Measurements from ENCODE around the gene ROM1. TPM values are rescaled to one million over a fixed set of nuclear protein-coding genes. Genes with fewer than 3 reads are reported as not detected.

The ROM1 gene
- total RNA-seq, 1 experiment from 2014 or later: 0.94 TPM

- TF ChIP-seq ZNF512 (CRISPR knock-in tag; IDR thresholded peaks at IDR 0.05; ENCODE audit: borderline replicate concordance) (no peak), CREB1 (CRISPR knock-in tag; IDR thresholded peaks at IDR 0.05) (peak; percentile 65; the same call in 1 of the 2 replicates), MYBL2 (CRISPR knock-in tag; IDR thresholded peaks at IDR 0.05) (peak; percentile 95), KAT7 (CRISPR knock-in tag; IDR thresholded peaks at IDR 0.05; ENCODE audit: borderline replicate concordance) (no peak; the same call in 1 of the 2 replicates), JUN (CRISPR knock-in tag; IDR thresholded peaks at IDR 0.05) (peak; percentile 13; the same call in 1 of the 2 replicates), SMAD3 (CRISPR knock-in tag; IDR thresholded peaks at IDR 0.05; ENCODE audit: borderline replicate concordance) (peak; percentile 74; the same call in 1 of the 2 replicates), PRRX2 (CRISPR knock-in tag; IDR thresholded peaks at IDR 0.05) (no peak), HMGXB4 (CRISPR knock-in tag; IDR thresholded peaks at IDR 0.05) (0 out of 2 replicates have a peak, but pooled peaks have one; percentile 18), ZBTB43 (CRISPR knock-in tag; IDR thresholded peaks at IDR 0.05) (0 out of 2 replicates have a peak, but pooled peaks have one; percentile 59), ATF2 (CRISPR knock-in tag; IDR thresholded peaks at IDR 0.05; ENCODE audit: borderline replicate concordance, low read depth) (no peak), CREM (CRISPR knock-in tag; IDR thresholded peaks at IDR 0.05) (peak; percentile 95), MLX (CRISPR knock-in tag; IDR thresholded peaks at IDR 0.05) (no peak), ZNF219 (CRISPR knock-in tag; IDR thresholded peaks at IDR 0.05; ENCODE audit: borderline replicate concordance) (no peak), ETV6 (CRISPR knock-in tag; IDR thresholded peaks at IDR 0.05) (peak; percentile 91), FOXP1 (CRISPR knock-in tag; IDR thresholded peaks at IDR 0.05; ENCODE audit: borderline replicate concordance) (peak; percentile 68; the same call in 1 of the 2 replicates)
These were observed 21.5 kb upstream of the ROM1 start, which contains the start of gene TUT1 (continued) for GRCh38 chr11:62591448-62592145.

GRCh38 chr11:62592146-62592815 is 20.8 kb upstream of the ROM1 start:
- TF ChIP-seq ZNF121 (CRISPR knock-in tag; IDR thresholded peaks at IDR 0.05) (no peak), ATF1 (CRISPR knock-in tag; IDR thresholded peaks at IDR 0.05) (no peak), CTCF (IDR thresholded peaks at IDR 0.05) (no peak), ZMAT4 (CRISPR knock-in tag; IDR thresholded peaks at IDR 0.05) (no peak), ZNF232 (CRISPR knock-in tag; IDR thresholded peaks at IDR 0.05) (no peak), SP1 (CRISPR knock-in tag; conservative IDR thresholded peaks at IDR 0.05) (no peak), ZNF512 (CRISPR knock-in tag; IDR thresholded peaks at IDR 0.05; ENCODE audit: borderline replicate concordance) (no peak), TCF7 (CRISPR knock-in tag; IDR thresholded peaks at IDR 0.05; ENCODE audit: low read depth) (no peak)
- Mint-ChIP-seq H3K36me3 (peaks cover 52% of the 10 kb centered on the region), H3K9me3 (no peaks in the 10 kb centered on the region), H3K4me3 (peak overlapping the region; percentile 99), H3K27ac (peak overlapping the region; percentile 91), H3K27me3 (ENCODE audit: low read depth) (no peaks in the 10 kb centered on the region; the same call in 1 of the 2 replicates), H3K4me1 (peaks cover 19% of the 10 kb centered on the region)
- POLR2A ChIA-PET: interaction anchor here (0.6 to 3.1 kb wide), 37 partner anchors 8 to 254 kb away, joined by 3 to 53 read pairs (median 8); partner anchors contain the start of genes ASRGL1, B3GAT3, BSCL2 and C11orf98
- no peak for DNase-seq (ENCODE audit: low spot score)
- peak; percentile 10 for ATAC-seq
- CTCF ChIA-PET: interaction anchor here (0.6 to 4.5 kb wide), 31 partner anchors 10 to 252 kb away, joined by 3 to 74 read pairs (median 7); partner anchors contain the start of genes B3GAT3, BSCL2, C11orf98 and CSKMT

All from WTC11 (cell line).